Keratinocyte (primary cell): ENCODE data around the gene LRBA. TPM values are rescaled to one million over a fixed set of nuclear protein-coding genes. Genes with fewer than 3 reads are reported as not detected.
A peak's percentile ranks its signal among the peaks of the same experiment; 100 is the strongest.
"Not testable (repeated sequence)": the region's sequence is repeated elsewhere in the genome, so short reads cannot be mapped to it uniquely, and the experiment has no call there.

Experiments used
- DNase-seq: peaks from one replicate; pipeline ENCODE4 v3.0.0-alpha.2; 2011; ENCODE audit warnings: low read depth, missing footprints, low spot score
- FAIRE-seq: peaks from 2 replicates; lab custom pipeline; 2011; peaks lifted over from hg19 to GRCh38; lab: Jason Lieb, UNC
- H2AFZ ChIP-seq: 2 replicates; pipeline ENCODE4 v1.6.0; 2012; ENCODE audit warnings: low read length, control low read depth, inconsistent platforms; ENCODE audit not compliant: control insufficient read depth
- H3K27ac ChIP-seq: 2 replicates; pipeline ENCODE4 v1.5.1; 2011; ENCODE audit warnings: low read length; ENCODE audit not compliant: control insufficient read depth, insufficient read depth
- H3K27me3 ChIP-seq: 3 replicates; pipeline ENCODE4 v1.6.0; 2011; ENCODE audit warnings: low read length; ENCODE audit not compliant: control insufficient read depth, insufficient read depth; ENCODE audit errors: extremely low read depth
- H3K36me3 ChIP-seq, 2 experiments: 2 replicates in 1 of 2; 3 replicates in 1 of 2; pipeline ENCODE4 v1.5.1; 2011; ENCODE audit warnings: low read length in 2 of 2, mild to moderate bottlenecking in 1 of 2; ENCODE audit not compliant: control insufficient read depth in 2 of 2, insufficient read depth in 2 of 2; ENCODE audit errors: extremely low read depth in 1 of 2
- H3K4me1 ChIP-seq: 3 replicates; pipeline ENCODE4 v1.5.1; 2011; ENCODE audit warnings: low read length; ENCODE audit not compliant: control insufficient read depth, insufficient read depth; ENCODE audit errors: extremely low read depth
- H3K4me2 ChIP-seq: 3 replicates; pipeline ENCODE4 v1.6.0; 2011; ENCODE audit warnings: low read depth, low read length; ENCODE audit not compliant: control insufficient read depth, insufficient read depth; ENCODE audit errors: extremely low read depth
- H3K4me3 ChIP-seq, 3 experiments: fragments of 200-600 bp in 1 of 3; sonication (generic) in 1 of 3; 2 replicates in 2 of 3; 3 replicates in 1 of 3; pipeline ENCODE4 v1.5.1; 2011 to 2016; ENCODE audit warnings: low read length in 3 of 3, mild to moderate bottlenecking in 3 of 3, control low read depth in 2 of 3, inconsistent platforms in 1 of 3, low read depth in 1 of 3, mixed read lengths in 1 of 3, mixed run types in 1 of 3, moderate library complexity in 1 of 3; ENCODE audit not compliant: control insufficient read depth in 2 of 3, insufficient read depth in 2 of 3; ENCODE audit errors: extremely low read depth in 1 of 3
- H3K79me2 ChIP-seq: 2 replicates; pipeline ENCODE4 v1.6.0; 2012; ENCODE audit warnings: low read length; ENCODE audit not compliant: control insufficient read depth, insufficient read depth
- H3K9ac ChIP-seq: 3 replicates; pipeline ENCODE4 v1.6.0; 2011; ENCODE audit warnings: low read length; ENCODE audit not compliant: control insufficient read depth, insufficient read depth; ENCODE audit errors: extremely low read depth
- H3K9me1 ChIP-seq: 3 replicates; pipeline ENCODE4 v1.6.0; 2011; ENCODE audit warnings: low read length; ENCODE audit not compliant: control insufficient read depth, insufficient read depth; ENCODE audit errors: extremely low read depth
- H3K9me3 ChIP-seq: 2 replicates; pipeline ENCODE4 v1.5.1; 2012; ENCODE audit warnings: low read depth, low read length; ENCODE audit not compliant: control insufficient read depth
- H4K20me1 ChIP-seq: 3 replicates; pipeline ENCODE4 v1.6.0; 2011; ENCODE audit warnings: low read length; ENCODE audit not compliant: control insufficient read depth, insufficient read depth; ENCODE audit errors: extremely low read depth
- CTCF ChIP-seq, 3 experiments: IDR thresholded peaks in 1 of 3; conservative IDR thresholded peaks in 1 of 3; optimal IDR thresholded peaks in 1 of 3; 2 replicates in 2 of 3; 3 replicates in 1 of 3; pipeline versions ENCODE3 to v1.5.1; 2011; ENCODE audit warnings: low read length in 3 of 3, mild to moderate bottlenecking in 3 of 3, moderate library complexity in 2 of 3, control low read depth in 1 of 3, inconsistent platforms in 1 of 3; ENCODE audit not compliant: insufficient read depth in 2 of 3; ENCODE audit errors: extremely low read depth in 1 of 3
- EZH2 ChIP-seq: IDR thresholded peaks from one replicate; pipeline ENCODE4 v1.6.1; 2012; ENCODE audit warnings: inconsistent platforms, mild to moderate bottlenecking, low read length, moderate library complexity
- dilution Hi-C: fragments of 300-500 bp; cut with MboI; formaldehyde crosslinking; loops from one replicate; pipeline ENCODE4 v1.7.0; 2020; ENCODE audit warnings: low sequenced_read_pairs; ENCODE audit not compliant: extremely low pct_ligation_motif_present
- polyA plus RNA-seq, 5 experiments: library from polyadenylated mRNA; depleted of rRNA in 3 of 5; stranded (reverse) in 3 of 5; stranded (forward) in 1 of 5; unstranded in 1 of 5; fragments of >200 nt; gene quantifications; 1 replicate in 1 of 5; 2 replicates in 3 of 5; 3 replicates in 1 of 5; pipeline versions ENCODE4 v1.2.1 to v1.2.3, GENCODE V29; 2011 to 2012; ENCODE audit warnings: missing spikeins in 2 of 5, low read depth in 1 of 5, low replicate concordance in 1 of 5

The LRBA gene
- polyA plus RNA-seq, 1 donor (not counting 4 experiments of a cell fraction or from before 2014, with no cell fraction given): 35.6 TPM

DNA sequence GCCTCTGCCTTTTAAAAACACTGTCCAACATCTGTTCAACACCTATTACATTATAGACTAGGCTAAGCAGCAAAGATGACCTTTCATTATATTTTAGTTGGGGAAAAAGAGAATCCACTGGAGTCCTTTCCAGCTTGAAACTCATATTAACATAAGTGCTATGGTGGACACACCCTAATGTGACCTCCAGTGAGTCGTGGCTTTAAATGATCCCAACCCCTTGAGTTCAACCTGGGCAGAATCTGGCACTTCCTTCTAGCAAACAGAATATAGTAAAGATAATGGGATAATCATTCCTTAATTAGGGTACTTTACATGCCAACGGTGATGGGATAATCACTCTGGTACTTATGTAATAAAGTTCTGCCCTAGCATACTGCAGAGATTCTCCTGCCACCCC lies 270.5 kb downstream of the LRBA start:
- H2AFZ ChIP-seq: no peak overlapping the region
- TF ChIP-seq CTCF (optimal IDR thresholded peaks at IDR 0.05 in 1 of 3, IDR thresholded peaks at IDR 0.05 in 1 of 3, conservative IDR thresholded peaks at IDR 0.05 in 1 of 3; ENCODE audit: extremely low read depth in 1 of 3, insufficient read depth in 2 of 3, low read length in 3 of 3): no peak
- no peak for TF ChIP-seq EZH2
- H3K4me3 ChIP-seq: no peak overlapping the region
- no peak overlapping the region for H3K9ac ChIP-seq
- DNase-seq: no peak
- H3K4me2 ChIP-seq: no peak overlapping the region
- dilution Hi-C loops: no loop called here
- H3K79me2 ChIP-seq: no peaks in the 10 kb centered on the region
- no peaks in the 10 kb centered on the region for H3K9me1 ChIP-seq
- H3K27me3 ChIP-seq: no peaks in the 10 kb centered on the region
- FAIRE-seq: no peak
- H4K20me1 ChIP-seq: no peaks in the 10 kb centered on the region
- H3K36me3 ChIP-seq: no peaks in the 10 kb centered on the region
- no peak overlapping the region for H3K27ac ChIP-seq
- H3K9me3 ChIP-seq: no peaks in the 10 kb centered on the region
- H3K4me1 ChIP-seq: peaks cover 15% of the 10 kb centered on the region

DNA sequence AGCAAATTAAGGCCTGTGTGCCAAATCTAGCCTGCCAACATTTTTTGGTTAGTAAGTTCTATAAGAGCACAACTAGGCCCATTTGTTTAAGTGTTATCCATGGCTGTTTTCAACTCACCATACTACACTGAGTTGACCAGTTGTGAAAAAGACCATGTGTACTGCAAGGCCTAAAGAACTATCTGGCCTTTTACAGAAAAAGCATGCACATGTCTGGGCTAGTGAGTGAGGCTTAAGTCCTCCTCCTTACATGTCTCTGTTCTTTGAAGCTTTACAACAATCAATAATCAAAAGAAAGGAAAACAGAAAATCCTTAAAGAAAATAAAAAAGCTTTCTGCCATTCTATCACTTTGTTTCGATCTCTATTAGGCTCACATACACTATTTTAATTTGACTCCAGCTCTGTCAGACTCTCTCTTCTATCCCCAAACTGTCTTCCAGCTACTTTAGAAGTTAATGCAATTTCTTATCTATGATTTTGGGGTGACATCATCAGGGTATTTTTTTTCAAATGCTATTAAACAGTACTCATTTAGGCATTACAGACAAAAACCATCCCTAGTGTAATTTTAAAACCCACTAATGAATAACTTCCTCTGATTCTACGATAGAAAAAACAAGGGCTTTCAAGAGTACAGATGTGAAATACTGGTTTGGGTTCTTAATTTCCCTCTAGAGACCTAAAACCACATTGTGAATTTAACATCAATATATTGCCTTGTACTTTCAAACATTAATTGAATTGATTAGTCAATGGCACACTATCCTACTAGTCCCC lies 271.3 kb downstream of the LRBA start:
- no peaks in the 10 kb centered on the region for H3K9me1 ChIP-seq
- no peak overlapping the region for H3K9ac ChIP-seq
- TF ChIP-seq EZH2 (no peak), CTCF (optimal IDR thresholded peaks at IDR 0.05 in 1 of 3, IDR thresholded peaks at IDR 0.05 in 1 of 3, conservative IDR thresholded peaks at IDR 0.05 in 1 of 3; ENCODE audit: extremely low read depth in 1 of 3, insufficient read depth in 2 of 3, low read length in 3 of 3) (no peak)
- FAIRE-seq (no peak), DNase-seq (no peak)
- no peaks in the 10 kb centered on the region for H4K20me1 ChIP-seq
- peaks cover 15% of the 10 kb centered on the region for H3K4me1 ChIP-seq
- no peak overlapping the region for H2AFZ ChIP-seq
- H3K27me3 ChIP-seq: no peaks in the 10 kb centered on the region
- peak overlapping the region; percentile 15 for H3K27ac ChIP-seq
- H3K4me2 ChIP-seq: no peak overlapping the region
- dilution Hi-C loops: no loop called here
- no peaks in the 10 kb centered on the region for H3K36me3 ChIP-seq
- H3K4me3 ChIP-seq: no peak overlapping the region
- H3K9me3 ChIP-seq: no peaks in the 10 kb centered on the region
- H3K79me2 ChIP-seq: no peaks in the 10 kb centered on the region

- H4K20me1 ChIP-seq, H3K27me3 ChIP-seq, FAIRE-seq, H2AFZ ChIP-seq, H3K36me3 ChIP-seq, H3K79me2 ChIP-seq, DNase-seq, H3K9me1 ChIP-seq, H3K9ac ChIP-seq, dilution Hi-C loops, H3K4me2 ChIP-seq, H3K27ac ChIP-seq, H3K4me3 ChIP-seq, H3K9me3 ChIP-seq: not testable (repeated sequence)
- peaks cover 15% of the 10 kb centered on the region for H3K4me1 ChIP-seq
Measured at GRCh38 chr4:150742930-150743329, 272.2 kb downstream of the LRBA start.
